RPMI8226 (cell line): ENCODE results near the gene F11.
"Not testable (repeated sequence)": the region's sequence is repeated elsewhere in the genome, so short reads cannot be mapped to it uniquely, and the experiment has no call there.

ENCODE experiments used
- DNase-seq: peaks from one replicate; pipeline ENCODE4 v3.0.0-alpha.2; 2015

Gene F11

DNA sequence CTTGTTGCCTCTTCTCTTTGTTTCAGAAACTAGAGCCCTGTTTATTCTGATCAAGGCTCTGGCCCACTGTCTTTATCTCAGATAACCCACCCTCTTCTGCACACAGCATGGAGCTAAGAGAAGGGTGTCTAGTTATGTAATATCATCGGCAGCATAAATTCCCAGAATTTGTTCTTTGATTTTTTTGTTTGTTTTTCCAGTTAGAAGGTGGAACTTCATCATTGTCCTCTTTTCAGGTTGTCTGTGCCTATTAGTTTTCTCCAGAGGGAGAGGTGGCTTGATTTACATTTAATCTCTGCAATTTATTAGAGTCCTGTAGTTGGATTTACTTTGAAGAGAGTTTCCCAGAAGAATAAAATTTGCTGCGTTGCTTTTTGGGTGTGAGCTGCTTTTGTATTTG, 15.2 kb upstream of the F11 start:
- no peak for DNase-seq

DNA sequence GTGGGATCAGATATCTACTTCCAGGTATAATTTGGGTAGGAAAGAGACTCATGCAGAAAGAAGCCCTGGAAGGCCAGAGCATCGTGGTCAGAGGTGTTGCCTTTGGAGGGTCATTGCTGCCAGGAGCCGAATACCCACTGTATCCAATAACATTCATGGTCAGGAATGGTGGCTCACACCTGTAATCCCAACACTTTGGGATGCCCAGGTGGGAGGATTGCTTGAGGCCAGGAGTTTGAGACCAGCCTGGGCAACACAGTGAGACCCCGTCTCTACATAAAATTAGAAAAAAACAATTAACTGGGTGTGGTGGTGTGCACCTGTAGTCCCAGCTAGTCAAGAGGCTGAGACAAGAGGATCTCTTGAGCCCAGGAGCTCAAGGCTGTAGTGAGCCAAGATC, 10.9 kb upstream of the F11 start:
- DNase-seq = no peak

DNA sequence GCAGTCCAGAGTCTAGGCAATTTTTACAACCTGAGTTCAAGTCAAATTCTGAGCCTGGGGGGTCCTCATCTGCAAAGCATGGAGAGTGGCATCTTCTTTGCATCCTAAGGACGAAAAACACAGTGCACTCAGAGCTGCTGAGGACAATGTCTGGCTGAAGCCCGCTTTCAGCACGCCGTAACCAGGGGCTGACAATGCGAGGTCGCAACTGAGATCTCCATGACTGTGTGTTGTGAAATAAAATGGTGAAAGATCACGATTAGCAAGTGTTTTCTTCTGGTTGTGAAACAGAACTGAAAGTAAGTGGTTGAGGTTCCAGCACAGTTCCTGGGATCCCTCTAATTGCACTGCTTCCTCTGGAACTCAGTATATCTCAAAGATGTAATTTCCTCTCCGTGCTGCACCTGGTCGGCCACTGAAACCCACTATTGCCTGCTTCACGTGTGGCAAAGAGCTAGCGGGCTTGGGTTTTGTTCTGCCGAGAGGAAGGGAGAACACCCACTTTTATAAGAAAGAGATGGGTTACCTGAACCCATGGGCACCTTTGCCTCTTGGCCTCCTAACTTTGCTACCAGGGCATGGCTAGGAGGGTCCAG, 7.7 kb upstream of the F11 start:
- DNase-seq = peak; percentile 4

GRCh38 chr4:186260117-186260503, 5.9 kb upstream of the F11 start:
- DNase-seq = no peak

- DNase-seq = peak; percentile 13
Measured at GRCh38 chr4:186260504-186261448, 5.2 kb upstream of the F11 start.

DNA sequence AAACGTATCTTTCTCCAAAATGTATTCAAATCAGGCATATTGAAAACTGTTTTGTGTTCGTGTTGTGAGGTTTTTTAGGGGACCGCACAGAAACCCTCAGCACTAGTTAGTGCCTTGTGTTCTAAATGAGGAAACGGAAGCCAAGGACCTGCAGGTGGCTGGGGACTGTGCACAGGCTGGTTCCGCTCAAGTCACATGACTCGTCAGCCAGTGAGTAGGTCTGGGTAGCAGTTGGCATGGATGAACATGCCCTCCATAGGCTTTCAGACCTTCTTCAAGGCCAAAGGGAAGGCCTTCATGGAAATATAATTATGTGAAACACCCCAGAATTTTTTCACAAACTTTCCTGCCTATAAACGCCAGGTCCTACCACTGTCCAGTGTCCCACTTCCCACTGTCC, 1.3 kb upstream of the F11 start:
- DNase-seq = peak; percentile 21

DNA sequence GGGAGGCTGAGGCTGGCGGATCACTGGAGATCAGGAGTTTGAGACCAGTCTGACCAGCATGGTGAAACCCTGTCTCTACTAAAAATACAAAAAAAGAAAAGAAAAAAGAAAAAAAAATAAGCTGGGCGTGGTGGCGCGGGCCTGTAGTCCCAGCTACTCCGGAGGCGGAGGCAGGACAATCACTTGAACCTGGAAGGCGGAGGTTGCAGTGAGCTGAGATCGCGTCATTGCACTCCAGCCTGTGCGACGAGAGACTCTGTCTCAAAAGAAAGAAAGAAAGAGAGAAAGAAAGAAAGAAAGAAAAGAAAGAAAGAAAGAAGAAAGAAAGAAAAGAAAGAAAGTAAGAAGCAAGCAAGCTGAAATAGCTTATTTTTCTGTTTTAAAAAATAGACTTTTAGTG, 739 bp upstream of the F11 start:
- not testable (repeated sequence) for DNase-seq

DNA sequence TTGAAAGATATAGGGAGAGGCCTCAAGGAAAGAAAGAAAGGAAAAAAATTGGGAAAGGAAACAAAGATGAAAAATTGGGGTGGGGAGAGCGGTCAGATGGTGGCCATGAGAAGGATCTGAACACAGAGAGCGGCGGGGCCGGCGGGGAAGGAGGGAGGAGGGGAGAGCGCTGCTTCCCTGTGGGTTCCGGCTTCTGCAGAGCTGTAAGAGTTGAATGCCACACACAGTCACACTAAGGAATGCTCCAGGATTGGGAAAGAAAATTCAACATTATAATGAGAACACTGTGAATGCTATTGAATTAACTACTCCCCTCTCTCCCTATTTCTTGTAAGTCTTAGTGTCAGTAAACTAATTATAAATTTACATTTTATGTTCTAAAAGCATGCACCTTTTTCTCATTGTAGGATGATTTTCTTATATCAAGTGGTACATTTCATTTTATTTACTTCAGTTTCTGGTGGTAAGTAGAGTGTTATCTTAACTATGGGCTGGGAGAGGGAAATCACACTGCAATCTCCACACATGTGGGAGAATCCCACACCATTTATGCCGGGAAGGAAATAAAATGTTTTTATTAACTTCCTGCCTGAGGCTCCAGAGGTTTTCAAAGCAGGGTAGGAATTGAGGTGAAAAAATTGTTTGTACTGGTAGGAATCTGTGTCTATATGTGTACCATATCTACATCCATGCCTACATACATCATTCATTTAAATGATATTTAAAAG, 904 bp downstream of the F11 start:
- DNase-seq = no peak

- DNase-seq = no peak
Measured at GRCh38 chr4:186271081-186271678, 5.2 kb downstream of the F11 start.

GRCh38 chr4:186272699-186273391, 6.9 kb downstream of the F11 start:
- no peak for DNase-seq

GRCh38 chr4:186273392-186273789, 7.4 kb downstream of the F11 start:
- DNase-seq = not testable (repeated sequence)

- no peak for DNase-seq
Measured at GRCh38 chr4:186283311-186283710, 17.3 kb downstream of the F11 start.

DNA sequence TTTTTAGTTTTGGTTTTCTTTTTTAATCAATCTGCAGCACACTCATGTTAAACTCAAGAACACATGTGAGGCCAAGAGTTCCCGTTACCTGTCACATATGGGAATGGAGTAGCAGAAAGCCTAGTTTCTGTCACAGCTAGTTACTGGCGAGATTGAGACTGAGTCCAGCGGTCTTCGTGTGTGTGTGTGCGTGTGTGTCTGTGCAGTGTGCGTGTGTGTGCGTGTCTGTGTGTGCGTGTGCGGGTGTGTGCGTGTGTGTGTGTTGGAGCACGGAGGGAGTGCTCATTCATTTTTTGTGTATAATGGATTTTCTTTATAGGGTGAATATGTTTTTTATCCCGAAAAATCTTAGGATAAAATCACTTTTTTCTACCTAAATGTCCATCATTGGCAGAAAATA, 19.2 kb downstream of the F11 start:
- DNase-seq = no peak

GRCh38 chr4:186286581-186286980, 20.6 kb downstream of the F11 start:
- no peak for DNase-seq

DNA sequence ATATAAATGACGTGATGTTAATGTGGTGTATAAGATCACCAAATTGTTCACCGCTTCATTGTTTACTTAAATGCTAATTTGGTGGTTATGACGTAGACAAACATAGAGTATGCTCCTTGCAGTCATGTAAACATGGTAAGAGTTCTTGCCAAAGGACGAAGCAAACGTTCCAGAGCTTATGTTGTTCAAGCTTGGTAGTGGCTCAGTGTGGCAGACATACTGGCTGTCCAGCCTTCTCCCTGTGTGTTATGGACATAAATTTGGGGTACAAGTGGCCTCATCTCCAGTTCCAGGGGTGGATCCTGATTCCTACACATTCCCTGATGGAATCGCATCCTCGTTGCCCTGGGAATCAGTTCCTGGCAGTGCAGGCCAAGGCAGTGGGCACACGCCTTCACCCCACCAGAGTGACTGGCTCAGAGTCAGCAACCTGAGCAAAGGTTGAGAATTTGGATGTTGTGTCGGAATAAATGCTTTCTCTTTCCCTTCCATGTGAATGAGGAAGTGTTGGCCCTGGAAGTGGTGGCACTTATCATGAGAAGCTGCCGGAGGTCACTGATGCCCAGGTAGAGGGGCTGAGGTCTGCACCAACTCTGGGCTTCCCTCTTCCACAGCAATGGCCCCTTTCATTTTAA, 25.4 kb downstream of the F11 start:
- DNase-seq = no peak

- no peak for DNase-seq
Measured at GRCh38 chr4:186294160-186294559, 28.2 kb downstream of the F11 start.

DNA sequence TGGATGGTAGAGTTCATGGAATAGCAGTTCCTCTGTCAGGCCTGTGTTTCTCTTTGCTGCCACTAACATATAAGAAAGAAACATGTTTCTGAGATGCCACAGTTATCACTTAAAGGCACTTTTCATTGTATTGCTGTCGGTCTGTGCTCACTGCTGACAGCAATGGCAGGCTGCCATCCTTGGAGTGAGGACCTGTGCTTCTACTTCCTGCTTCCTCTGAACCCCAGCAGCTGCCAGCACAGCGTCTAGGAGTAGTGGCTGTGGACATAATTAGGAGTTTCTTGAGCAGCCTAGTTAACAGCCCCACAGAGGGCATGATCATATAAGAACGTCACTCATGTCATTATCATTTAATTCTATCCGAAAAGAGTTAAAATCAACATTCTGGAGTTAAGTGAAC, 30.5 kb downstream of the F11 start:
- no peak for DNase-seq

GRCh38 chr4:186297013-186297645, 31.1 kb downstream of the F11 start:
- peak; percentile 32 for DNase-seq

DNA sequence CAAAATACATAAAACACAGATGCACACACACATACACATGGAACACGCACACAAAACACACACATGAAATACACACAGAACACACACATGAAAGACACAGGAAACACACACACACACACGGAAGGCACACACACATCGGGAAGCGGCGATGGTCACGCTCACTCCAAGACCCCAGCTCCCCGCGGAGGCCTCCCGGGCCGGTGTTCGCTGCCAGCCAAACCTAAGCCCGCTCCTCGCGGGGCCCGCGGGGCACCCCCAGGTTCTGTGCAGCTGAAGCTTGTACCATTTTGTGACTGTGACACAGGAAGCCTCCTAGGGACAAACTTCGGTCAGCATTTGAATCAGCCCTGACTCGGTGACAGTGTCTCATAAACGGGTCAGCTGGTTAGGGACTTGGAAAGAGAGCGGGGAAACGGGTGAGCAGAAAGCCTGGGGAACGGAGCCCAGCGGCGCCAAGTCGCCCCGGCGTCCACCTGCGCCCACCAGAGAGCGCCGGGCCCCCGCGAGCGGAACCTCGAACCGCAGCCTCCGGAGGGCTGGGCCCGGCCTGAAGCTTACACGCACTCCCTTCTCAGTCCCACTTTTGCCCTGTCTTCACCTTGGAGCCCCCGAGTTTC, 32.1 kb downstream of the F11 start:
- DNase-seq = no peak

GRCh38 chr4:186299291-186299690, 33.3 kb downstream of the F11 start:
- DNase-seq = no peak

DNA sequence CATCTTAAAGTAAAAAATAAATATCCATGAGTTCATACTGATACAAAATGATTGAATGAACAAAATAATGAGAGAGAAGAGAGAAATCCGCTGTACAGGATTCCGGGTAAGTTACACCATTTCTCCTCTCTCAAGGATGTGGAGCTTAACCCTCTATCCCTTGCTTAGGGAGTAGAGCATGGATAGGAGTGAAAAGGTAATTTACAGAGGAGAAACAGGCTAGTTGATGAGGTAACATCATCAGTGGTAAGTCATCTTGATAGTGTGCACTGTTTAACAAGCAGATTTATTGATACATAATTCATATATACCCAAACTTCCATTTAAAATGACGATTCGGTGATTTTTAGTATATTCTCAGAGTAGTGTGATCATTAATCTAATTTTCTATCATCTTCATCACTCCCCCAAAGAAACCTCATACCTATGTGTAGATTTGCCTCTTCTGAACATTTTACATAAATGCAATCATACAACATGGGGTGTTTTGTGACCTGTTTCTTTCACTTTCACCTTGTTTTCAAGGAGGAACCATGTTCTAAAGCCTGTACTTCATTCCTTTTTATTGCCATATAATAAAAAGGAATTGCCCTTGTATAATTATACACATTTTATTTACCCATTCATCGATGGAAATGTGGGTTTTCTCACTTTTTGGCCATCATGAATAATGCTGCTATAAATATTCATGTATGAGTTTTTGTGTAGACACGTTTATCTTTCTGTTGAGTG, 34.8 kb downstream of the F11 start:
- no peak for DNase-seq
